HG03575 (cell line): ENCODE data around the gene RGP1.

Experiments used
- ATAC-seq: cut with Tn5 transposase; IDR thresholded peaks from one replicate; pipeline ENCODE4 v1.9.1; 2021; ENCODE audit not compliant: unreplicated experiment, insufficient number of reproducible peaks, low FRiP score; ENCODE audit errors: extremely low read depth

Gene RGP1

GRCh38 chr9:35760651-35761050 lies 11.6 kb downstream of the RGP1 start:
- ATAC-seq: no peak

DNA sequence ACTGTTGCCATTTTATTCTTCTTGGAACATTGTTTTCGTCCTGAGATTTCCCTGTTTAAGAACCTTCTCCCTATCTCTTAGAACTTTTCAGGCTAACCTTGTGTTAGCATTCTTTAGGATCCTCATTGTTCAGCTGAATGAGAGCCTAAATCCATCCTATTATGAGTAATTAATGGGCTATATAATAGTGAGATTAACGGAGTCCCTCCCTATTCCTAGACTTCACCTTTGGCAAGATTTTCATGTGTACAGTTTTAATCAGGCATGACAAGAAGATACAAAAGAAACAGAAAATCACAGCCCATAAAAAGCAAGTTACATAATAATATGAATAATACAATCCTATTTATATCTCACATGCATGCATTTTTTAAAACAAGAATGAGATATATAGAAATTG lies 14.1 kb downstream of the RGP1 start:
- no peak for ATAC-seq

DNA sequence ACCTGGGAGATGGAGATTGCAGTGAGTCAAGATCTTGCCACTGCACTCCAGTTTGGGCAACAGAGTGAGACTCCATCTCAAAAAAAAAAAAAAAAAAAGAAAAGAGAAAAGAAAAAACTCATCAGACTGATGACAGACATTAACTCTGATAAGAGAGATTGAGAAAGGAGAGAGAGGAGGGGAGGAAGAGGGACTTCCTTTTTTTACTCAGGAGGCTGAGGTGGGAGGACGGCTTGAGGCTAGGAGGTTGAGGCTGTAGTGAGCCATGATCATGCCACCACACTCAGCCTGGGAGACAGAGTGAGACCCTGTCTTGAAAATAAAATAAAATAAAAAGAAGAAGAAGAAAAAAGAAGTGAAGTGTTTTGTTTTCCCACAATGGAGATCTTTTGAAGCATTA lies 14.7 kb downstream of the RGP1 start:
- ATAC-seq: no peak

GRCh38 chr9:35766997-35767396 lies 17.9 kb downstream of the RGP1 start:
- no peak for ATAC-seq

- ATAC-seq: no peak
These were observed 18.4 kb downstream of the RGP1 start for GRCh38 chr9:35767458-35767857.

DNA sequence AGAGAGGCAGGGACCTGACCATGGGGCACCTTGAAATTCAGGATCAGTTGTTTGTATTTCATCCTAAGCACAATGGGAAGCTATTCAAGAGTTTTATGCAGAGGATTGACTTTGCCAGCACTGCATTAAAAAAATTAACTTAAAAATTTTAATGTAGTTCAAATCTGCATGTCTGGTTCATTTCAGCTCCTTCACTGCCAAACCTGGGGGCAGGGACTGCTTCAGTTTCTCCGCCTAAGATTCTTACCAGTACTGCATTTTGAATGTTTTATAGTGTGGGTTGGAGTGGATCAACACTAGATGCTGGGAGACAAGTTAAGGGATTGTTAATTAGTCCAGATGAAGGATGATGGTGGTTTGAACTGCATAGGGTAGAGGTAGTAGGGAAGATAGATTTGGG lies 20.7 kb downstream of the RGP1 start:
- ATAC-seq: no peak

DNA sequence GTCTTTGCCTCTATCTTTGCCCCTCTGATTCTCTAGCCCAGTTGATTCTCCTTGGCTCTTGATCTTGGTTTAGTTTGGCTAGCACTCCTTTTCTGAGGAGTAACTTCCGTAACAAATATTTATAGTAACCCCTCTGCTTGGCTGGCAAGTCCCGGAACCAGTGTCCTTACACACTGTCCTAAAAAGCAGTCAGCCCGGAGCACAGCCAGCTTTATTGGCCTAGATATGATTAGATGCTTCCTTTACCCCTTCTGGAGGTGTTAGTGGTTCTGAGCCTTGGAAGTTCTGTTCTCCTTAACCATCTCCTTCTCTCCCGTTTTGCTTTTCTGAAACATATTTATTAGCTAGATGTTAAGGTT lies 22.0 kb downstream of the RGP1 start:
- ATAC-seq: no peak

- no peak for ATAC-seq
These were observed 22.4 kb downstream of the RGP1 start for GRCh38 chr9:35771534-35771933.

DNA sequence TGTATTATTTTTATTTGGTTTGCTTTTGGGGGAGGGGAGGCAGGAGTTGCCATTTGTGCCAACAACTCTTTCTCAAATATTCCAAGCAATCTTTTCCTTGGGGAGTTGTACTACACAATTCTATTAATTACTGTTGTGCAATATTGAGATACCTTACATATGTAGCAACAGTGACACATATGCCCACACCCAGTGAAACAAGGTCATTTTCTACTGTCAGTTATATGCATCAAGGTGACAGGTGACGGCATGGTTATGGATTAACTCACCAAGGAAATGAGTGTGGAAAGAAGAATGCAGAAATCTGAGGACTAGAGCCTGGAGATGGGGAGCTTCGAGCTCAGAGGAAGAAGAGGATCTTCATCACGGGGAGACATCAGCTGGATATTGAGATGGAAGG lies 22.9 kb downstream of the RGP1 start:
- ATAC-seq: no peak

DNA sequence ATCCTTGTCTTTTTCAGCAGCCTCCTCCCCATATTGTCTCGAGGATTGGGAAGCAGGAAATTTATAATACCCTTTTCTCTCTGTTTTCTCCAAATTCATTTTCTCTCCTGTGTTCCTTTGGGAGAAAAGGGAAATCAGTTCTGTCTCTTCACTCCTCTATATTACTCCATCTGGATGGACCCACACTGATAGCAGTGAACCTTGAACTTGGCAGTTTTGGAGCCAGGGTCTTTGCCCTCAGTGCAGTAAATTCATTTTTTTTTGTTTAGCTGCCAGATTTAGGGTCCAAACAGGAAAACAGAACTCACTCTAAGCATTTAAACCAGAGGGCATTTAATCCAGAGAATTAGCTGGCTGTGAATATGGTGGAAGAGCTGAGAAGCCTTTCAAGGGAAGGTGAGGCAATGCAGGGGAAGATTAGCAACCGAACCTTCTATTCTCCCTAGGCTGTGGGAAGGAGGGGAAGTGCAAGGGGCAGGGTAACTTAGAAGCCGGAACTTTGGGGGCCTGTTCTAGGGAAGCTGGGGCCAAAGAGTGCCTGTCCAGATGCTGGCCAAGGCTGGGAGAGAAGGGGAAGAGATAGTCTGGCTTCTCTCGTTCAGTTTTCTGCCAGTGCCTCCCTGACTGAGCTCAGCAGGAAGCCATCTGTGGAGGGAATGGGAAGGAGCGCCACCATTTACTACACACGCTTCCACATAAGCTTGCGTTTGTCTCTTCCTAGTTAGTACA lies 26.0 kb downstream of the RGP1 start:
- no peak for ATAC-seq

DNA sequence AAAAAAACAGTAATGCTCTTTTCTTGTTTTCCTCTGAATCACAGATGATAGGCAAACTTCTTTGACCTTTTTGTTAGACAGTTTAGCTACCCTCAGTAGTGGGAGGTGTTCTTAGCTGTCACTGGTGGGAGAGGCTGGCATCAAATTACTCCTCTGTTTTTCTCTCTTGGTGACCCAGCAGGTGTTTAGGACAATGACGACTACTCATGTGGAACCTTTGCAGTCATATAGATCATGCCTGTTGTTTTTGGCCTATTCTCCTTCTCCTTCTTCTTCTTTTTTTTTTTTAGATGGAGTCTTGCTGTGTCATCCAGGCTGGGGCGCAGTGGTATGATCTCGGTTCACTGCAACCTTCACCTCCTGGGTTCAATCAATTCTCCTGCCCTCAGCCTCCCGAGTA lies 26.9 kb downstream of the RGP1 start:
- ATAC-seq: no peak

DNA sequence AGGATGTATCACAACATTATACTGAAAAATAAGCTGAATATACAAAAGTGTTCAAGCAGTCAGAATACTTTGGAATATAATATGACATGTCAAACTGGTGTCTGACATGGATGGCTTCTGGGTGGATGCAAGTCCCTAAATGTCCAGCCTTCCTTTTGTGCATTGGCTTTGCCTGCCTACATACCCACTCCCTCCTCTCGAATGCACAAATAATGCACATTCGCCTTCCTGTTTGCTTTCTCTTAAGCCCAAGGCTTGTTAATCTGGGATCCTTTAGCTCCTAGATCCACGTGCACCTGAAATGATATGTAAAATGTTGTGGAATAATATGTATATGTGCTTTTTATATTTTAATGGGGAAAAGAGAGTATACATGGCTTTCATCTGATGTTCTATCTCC lies 29.4 kb downstream of the RGP1 start:
- no peak for ATAC-seq

GRCh38 chr9:35781066-35781465 lies 32.0 kb downstream of the RGP1 start:
- ATAC-seq: no peak

DNA sequence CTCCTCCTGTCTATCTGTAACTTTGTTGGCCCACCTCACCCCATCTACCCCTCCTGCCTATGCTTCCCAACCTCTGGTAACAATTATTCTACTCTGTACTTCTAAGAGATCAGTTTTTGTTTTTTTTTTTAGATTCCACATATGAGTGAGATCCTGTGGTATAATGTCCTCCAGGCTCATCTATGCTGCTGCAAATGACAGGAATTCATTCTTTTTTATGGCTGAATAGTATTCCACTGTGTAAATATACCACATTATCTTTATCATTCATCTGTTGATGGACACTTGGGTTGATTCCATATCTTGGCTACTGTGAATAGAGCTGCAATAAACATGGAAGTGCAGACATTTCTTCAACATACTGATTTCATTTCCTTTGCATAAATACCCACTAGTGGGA lies 34.3 kb downstream of the RGP1 start:
- no peak for ATAC-seq

GRCh38 chr9:35789541-35789940 lies 40.5 kb downstream of the RGP1 start:
- no peak for ATAC-seq

DNA sequence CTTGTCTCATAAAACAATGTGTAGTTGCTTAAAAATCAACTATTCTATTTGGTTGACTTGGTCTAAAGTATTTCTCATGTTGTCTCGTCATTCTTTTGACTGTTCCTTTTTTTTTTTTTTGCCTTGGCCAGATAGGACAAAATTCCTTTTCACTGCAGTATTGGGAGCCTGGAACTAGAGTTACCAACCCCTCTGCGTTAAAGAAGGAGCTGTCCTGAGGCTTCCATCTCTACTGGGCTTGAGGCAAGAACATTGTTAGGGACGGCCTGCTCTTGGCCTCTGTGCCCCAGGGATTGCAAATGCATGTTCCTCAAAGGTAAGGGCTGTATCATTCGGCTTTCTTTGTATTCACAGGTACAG lies 40.9 kb downstream of the RGP1 start:
- ATAC-seq: no peak

DNA sequence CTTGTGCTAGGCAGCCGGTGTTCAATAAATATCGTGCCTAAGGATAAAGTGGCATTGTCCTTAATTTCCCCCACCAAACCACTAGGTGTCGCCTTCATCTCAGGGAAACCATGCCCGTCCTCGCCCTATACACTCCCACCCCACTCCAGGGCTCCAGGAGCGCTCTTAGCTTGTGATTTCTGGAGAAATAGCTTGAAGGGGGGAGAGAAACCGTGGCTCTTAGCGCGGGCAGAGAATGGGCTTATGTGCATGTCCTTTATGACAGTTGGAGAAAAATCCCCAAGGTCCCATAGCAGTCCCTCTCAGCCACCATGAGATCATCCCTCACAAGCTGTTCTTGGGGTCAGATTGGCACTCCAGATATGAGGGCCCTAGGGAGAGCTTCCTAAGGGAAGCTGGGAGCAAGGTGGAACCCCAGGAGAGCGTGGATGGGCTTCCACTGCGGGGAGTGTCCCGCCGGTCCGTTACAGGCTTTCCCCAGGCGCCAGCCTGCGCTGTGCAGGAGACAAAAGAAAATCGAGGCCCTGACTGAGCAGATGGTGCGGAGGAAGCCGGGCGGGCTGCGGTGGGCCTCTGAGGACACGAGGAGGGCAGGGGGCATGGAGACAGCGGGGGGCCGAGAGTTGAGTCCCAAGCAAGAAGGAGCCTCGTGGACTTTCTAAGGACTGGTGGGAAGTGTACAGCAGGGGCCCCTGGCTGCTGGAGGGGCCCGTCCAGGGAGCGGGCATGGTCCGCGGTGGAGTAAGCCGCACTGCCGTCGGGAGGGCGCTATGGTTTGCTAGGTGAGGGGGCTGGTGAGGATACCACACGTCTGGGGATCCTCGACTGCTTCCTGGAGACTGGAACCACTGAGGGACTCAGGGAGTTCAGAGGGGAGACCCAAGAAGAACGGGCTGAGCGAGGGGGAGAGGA lies 41.6 kb downstream of the RGP1 start:
- ATAC-seq: no peak

GRCh38 chr9:35791297-35791921 lies 42.3 kb downstream of the RGP1 start, which contains the start of gene NPR2:
Gene NPR2, plus strand, starts transcription at chr9:35791591. Its CDS starts 818 bp downstream, at chr9:35792409.
- no peak for ATAC-seq

DNA sequence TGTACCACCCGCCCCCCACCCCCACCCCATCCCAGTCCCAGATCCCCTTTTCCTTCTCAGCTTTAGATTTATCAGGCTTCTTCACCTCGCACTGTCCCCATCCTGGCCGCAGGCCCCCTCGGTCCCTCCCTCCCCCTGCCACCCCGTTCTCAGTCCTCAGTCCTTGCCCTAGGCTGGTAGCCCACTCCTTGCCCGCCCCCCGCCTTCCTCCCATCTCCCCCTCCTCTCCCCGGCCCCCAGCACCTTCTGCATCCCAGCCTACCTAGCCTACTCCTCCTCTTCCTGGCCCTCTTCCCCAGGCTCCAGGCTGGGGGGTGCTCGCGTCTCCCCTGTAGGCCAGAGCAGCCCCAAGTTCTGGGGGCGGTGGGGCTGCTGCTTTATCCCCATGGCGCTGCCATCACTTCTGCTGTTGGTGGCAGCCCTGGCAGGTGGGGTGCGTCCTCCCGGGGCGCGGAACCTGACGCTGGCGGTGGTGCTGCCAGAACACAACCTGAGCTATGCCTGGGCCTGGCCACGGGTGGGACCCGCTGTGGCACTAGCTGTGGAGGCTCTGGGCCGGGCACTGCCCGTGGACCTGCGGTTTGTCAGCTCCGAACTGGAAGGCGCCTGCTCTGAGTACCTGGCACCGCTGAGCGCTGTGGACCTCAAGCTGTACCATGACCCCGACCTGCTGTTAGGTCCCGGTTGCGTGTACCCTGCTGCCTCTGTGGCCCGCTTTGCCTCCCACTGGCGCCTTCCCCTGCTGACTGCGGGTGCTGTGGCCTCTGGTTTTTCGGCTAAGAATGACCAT lies 43.1 kb downstream of the RGP1 start:
- ATAC-seq: no peak
